WI38 (cell line): ENCODE measurements around the gene PSIP1.
"Not testable (repeated sequence)": the region's sequence is repeated elsewhere in the genome, so short reads cannot be mapped to it uniquely, and the experiment has no call there.

Experiments used
- H3K4me3 ChIP-seq: 2 replicates; pipeline ENCODE4 v1.5.1; 2011; ENCODE audit warnings: low read depth, mild to moderate bottlenecking, control low read depth, low read length
- CTCF ChIP-seq: IDR thresholded peaks from 2 replicates; pipeline ENCODE4 v1.5.1; 2012; ENCODE audit warnings: low read depth, mild to moderate bottlenecking, control low read depth, low read length

The PSIP1 gene

GRCh38 chr9:15430920-15431844, 79.6 kb downstream of the PSIP1 start:
- no peak for TF ChIP-seq CTCF

GRCh38 chr9:15427702-15428101, 83.1 kb downstream of the PSIP1 start:
- H3K4me3 ChIP-seq = not testable (repeated sequence)

More at GRCh38 chr9:15430920-15431844, 79.6 kb downstream of the PSIP1 start:
- no peak overlapping the region for H3K4me3 ChIP-seq

GRCh38 chr9:15426019-15426418, 84.8 kb downstream of the PSIP1 start:
- TF ChIP-seq CTCF = no peak
- H3K4me3 ChIP-seq = no peak overlapping the region

DNA sequence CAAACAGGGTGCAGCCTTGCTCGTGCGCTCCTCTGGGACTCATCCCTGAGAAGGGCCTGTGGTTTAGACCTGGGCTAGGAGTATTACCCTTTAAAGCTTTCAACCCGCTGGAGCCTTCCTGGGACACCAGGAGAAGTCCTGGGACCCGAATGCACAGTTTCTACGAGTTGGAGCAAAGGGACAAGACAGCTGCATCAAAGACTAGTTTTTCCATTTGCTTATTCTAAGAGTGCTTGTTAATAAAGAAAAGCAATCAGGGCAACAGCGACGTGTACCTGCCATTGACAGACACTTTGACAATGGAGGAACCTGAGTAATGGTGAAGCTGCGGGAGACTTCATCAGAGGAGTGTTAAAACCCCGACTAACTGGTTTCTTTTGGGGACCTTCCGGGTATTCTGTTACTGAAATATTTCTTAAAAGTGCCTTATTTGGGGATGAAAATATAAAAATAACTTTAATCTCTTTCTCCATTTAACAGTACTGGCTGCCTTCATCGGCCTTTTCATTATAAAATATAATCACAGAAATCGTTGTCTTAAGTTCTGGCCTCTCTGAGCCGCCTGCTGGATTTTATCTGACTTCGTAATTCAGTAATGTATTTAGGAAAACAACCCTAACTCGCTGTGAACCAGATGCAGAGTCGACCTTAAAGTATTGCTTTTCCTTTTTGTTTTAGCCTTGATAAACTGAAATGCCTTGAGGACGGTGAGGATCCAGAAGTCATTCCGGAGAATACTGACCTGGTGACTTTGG, 87.4 kb downstream of the PSIP1 start:
- H3K4me3 ChIP-seq = peak overlapping the region; percentile 85
- peak; percentile 7; the same call in 1 of the 2 replicates for TF ChIP-seq CTCF

DNA sequence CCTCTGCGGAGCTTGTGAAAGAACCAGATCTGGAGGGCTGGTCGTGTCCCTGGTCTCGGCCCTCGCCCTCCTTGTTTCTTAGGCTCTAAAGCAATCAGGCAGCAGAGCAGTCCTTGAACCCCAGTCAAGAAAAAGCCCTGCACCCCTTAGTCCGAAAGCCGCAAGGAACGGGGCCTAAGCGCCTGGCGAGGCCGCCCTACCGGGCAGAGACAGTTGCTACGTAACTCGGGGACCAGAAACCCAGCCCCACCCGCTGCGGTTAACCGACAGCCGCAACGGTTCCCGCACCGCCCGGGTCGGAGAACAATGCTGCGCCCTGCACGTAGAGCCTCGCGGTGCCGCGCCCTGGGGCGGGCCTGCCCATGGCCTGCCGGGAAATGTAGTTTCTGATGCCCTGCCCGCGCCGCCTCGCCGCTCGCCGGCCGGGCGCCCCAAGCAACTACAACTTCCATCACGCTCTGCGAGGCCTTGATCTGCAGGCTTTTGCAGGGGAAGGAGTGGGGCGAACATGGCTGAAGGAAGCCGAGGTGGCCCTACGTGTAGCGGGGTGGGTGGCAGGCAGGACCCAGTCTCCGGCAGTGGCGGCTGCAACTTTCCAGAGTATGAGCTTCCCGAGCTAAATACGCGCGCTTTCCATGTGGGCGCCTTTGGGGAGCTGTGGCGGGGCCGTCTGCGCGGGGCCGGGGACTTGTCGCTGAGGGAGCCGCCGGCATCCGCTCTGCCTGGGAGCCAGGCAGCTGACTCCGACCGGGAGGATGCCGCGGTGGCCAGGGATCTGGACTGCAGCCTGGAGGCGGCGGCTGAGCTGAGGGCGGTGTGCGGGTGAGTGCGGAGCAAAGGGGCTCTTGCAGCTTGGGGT, 88.2 kb downstream of the PSIP1 start, which contains the start of gene SNAPC3:
SNAPC3 (plus strand) TSS at position 505 of the 859 bp plus-strand sequence; CDS start at position 509, 4 bp downstream.
- no peak for TF ChIP-seq CTCF

DNA sequence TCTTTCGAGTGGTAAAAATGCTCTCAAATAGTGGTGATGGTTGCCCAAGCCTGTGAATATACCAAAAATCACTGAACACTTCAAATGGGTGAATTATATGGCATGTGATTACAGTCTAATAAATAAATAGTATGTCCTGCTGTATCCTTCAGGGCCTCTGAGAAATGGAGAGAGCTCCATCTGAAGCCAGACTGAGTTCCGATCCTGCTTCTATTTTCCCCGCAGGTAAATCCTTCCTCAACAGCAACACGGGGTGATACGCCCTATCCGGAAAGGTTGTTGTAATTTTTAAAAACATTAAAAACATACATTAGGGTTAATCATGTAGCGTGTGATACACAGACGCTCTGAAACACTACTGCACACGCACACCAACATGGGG, 88.8 kb downstream of the PSIP1 start:
- no peak for TF ChIP-seq CTCF
- peak overlapping the region; percentile 85 for H3K4me3 ChIP-seq

More for the DNA sequence above, 88.2 kb downstream of the PSIP1 start, which contains the start of gene SNAPC3:
- H3K4me3 ChIP-seq = peak within 1 kb of the TSS; percentile 85

GRCh38 chr9:15421532-15421931, 89.2 kb downstream of the PSIP1 start:
- H3K4me3 ChIP-seq = no peak overlapping the region
- TF ChIP-seq CTCF = no peak
